ENCODE data around the gene RCE1.

Gene RCE1

DNA sequence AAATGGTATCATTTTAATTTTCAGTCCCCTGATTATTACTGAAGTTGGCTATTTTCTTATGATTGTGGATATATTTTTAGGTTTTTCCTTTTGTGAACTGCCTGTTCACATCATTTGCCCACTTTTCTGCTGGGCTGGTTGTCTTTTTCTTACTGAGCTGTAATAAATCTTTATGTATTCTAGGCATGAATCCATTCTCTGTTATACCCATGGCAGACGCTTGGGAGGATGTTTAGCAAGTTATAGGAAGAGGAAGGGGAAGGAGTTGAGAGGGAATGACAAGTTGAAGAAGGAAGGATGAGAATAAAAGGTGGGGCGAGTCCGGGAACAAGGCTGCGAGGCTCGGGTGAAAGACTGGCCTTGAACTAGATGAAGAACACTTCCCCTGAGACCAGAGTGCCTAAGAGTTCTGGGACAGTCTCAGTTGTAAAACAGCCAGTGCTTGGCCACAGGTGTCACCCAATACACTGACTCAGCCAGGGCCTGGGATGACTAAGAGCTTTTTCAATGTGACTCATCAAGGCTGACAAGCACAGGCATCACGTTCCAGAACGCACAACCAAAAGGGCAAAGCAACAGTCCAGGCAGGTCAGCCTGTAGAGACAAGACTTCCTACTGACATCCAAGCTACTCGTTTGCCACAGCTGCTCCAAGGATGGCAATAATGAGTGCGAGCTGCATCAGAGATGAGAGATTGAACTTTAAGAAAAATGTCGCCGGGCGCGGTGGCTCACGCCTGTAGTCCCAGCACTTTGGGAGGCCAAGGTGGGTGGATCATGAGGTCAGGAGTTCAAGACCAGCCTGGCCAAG is 48.8 kb downstream of the RCE1 start:
- DNase-seq, result no peak

GRCh38 chr11:66892911-66893310 is 49.7 kb downstream of the RCE1 start:
- DNase-seq, result no peak

DNA sequence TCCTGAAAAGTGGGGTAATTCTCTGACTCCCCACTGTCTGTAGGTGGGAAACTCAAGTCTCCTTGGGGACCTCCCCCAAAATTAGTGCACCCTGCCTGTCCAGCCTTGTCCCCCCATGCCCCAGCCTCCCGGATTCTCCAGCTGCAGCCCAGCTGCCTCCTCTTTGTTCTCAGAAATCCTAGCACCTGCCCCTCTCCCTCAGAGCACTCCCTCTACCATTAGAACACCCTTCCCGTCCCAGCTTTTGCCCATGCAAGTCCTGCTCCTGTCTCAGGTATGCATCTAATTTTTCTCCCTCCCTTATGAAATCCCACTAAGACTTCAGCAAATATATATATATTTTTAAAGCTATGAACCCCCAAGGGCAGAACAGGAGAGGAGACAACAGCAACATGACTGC is 50.9 kb downstream of the RCE1 start:
- DNase-seq, result no peak

Data from cerebellar nuclear complex (tissue), 1 donor.